Naive thymus-derived CD4-positive, alpha-beta T cell (primary cell): ENCODE results near the gene KCTD19. TPM values are rescaled to one million over a fixed set of nuclear protein-coding genes. Genes with fewer than 3 reads are reported as not detected.
"Not testable (repeated sequence)": the region's sequence is repeated elsewhere in the genome, so short reads cannot be mapped to it uniquely, and the experiment has no call there.

Source experiments
- ATAC-seq: fragments of 150-1000 bp; cut with Tn5 transposase; 2 replicates; pipeline ENCODE4 v1.10.0; 2021; ENCODE audit warnings: mild to moderate bottlenecking, moderate library complexity
- CTCF ChIA-PET: fragments of 350-600 bp; sonication (Branson Sonifier 250); formaldehyde crosslinking; loops from one replicate; lab custom pipeline; 2021; ENCODE audit warnings: antibody characterized with exemption; lab: Charles Lee
- POLR2A ChIA-PET: fragments of 350-600 bp; sonication (Branson Sonifier 250); formaldehyde crosslinking; loops from one replicate; lab custom pipeline; 2021; ENCODE audit warnings: antibody characterized with exemption, inconsistent platforms; lab: Charles Lee
- DNase-seq, 9 donors: peaks; one replicate each; pipeline versions ENCODE4 v3.0.0 to v3.0.0-alpha.2; 2020 to 2022; ENCODE audit warnings: mixed read lengths in 1 of 9
- H3K27ac ChIP-seq: one replicate; pipeline ENCODE4 v1.7.0; 2013; ENCODE audit warnings: mild to moderate bottlenecking, low read depth, low read length, moderate library complexity
- H3K27me3 ChIP-seq, 2 donors: one replicate each; pipeline ENCODE4 v1.7.0; 2013; ENCODE audit warnings: low read length in 2 of 2, mild to moderate bottlenecking in 2 of 2, moderate library complexity in 2 of 2; ENCODE audit not compliant: control insufficient read depth in 2 of 2, insufficient read depth in 2 of 2
- H3K36me3 ChIP-seq, 3 experiments: 1 replicate in 2 of 3; 2 replicates in 1 of 3; pipeline ENCODE4 v1.7.0; 2013; ENCODE audit warnings: low read length in 3 of 3, mild to moderate bottlenecking in 3 of 3, moderate library complexity in 1 of 3; ENCODE audit not compliant: insufficient read depth in 3 of 3, control insufficient read depth in 2 of 3
- H3K4me1 ChIP-seq, 2 donors: one replicate each; pipeline ENCODE4 v1.7.0; 2013; ENCODE audit warnings: low read length in 2 of 2, mild to moderate bottlenecking in 2 of 2, moderate library complexity in 1 of 2; ENCODE audit not compliant: control insufficient read depth in 2 of 2, insufficient read depth in 2 of 2
- H3K4me3 ChIP-seq: 2 replicates; pipeline ENCODE4 v1.7.0; 2013; ENCODE audit warnings: mild to moderate bottlenecking, low read length
- H3K9me3 ChIP-seq, 3 experiments: 1 replicate in 2 of 3; 2 replicates in 1 of 3; pipeline ENCODE4 v1.7.0; 2013; ENCODE audit warnings: low read length in 3 of 3; ENCODE audit not compliant: control insufficient read depth in 2 of 3
- H3K27ac Mint-ChIP-seq, 9 donors: one replicate each; pipeline ENCODE4 v1.8.0; 2020 to 2022; ENCODE audit warnings: mixed read lengths in 9 of 9, mild to moderate bottlenecking in 8 of 9, moderate library complexity in 5 of 9, inconsistent platforms in 2 of 9
- H3K27me3 Mint-ChIP-seq, 5 donors: one replicate each; pipeline ENCODE4 v1.8.0; 2021 to 2022; ENCODE audit warnings: mixed read lengths in 5 of 5, mild to moderate bottlenecking in 1 of 5
- H3K36me3 Mint-ChIP-seq, 5 donors: one replicate each; pipeline ENCODE4 v1.8.0; 2020 to 2022; ENCODE audit warnings: mixed read lengths in 5 of 5, mild to moderate bottlenecking in 3 of 5, inconsistent platforms in 1 of 5
- H3K4me1 Mint-ChIP-seq, 7 donors: one replicate each; pipeline ENCODE4 v1.8.0; 2020 to 2022; ENCODE audit warnings: mixed read lengths in 7 of 7, mild to moderate bottlenecking in 3 of 7, inconsistent platforms in 1 of 7
- H3K4me3 Mint-ChIP-seq, 10 donors: one replicate each; pipeline ENCODE4 v1.8.0; 2020 to 2022; ENCODE audit warnings: mild to moderate bottlenecking in 10 of 10, mixed read lengths in 10 of 10, moderate library complexity in 6 of 10, inconsistent platforms in 2 of 10
- H3K9me3 Mint-ChIP-seq, 11 donors: one replicate each; pipeline ENCODE4 v1.8.0; 2020 to 2022; ENCODE audit warnings: mixed read lengths in 11 of 11, mild to moderate bottlenecking in 4 of 11, inconsistent platforms in 1 of 11, moderate library complexity in 1 of 11
- intact Hi-C, 2 donors: fragments of 100-400 bp; cut with micrococcal nuclease; formaldehyde crosslinking; loops; one replicate each; pipeline ENCODE4 v1.15.1; 2023
- polyA plus RNA-seq, 2 donors: library from polyadenylated mRNA; unstranded; fragments of 300-500 nt; fragmentation: Illumina TruSeq; gene quantifications; one replicate each; pipeline ENCODE4 v1.2.3, GENCODE V29; 2021
- total RNA-seq, 6 experiments: library from RNA in 5 of 6; stranded (reverse) in 5 of 6; gene quantifications; 1 replicate in 5 of 6; 2 replicates in 1 of 6; pipeline ENCODE4 v1.2.3 and lab custom pipeline; 2021 to 2026

Gene KCTD19
- total RNA-seq (under 1 TPM in 2 of 5 experiments, not detected in 3; 0.05 to 0.39 TPM), polyA plus RNA-seq (not detected), total RNA-seq (lab: John Stamatoyannopoulos, UW) (not detected)

DNA sequence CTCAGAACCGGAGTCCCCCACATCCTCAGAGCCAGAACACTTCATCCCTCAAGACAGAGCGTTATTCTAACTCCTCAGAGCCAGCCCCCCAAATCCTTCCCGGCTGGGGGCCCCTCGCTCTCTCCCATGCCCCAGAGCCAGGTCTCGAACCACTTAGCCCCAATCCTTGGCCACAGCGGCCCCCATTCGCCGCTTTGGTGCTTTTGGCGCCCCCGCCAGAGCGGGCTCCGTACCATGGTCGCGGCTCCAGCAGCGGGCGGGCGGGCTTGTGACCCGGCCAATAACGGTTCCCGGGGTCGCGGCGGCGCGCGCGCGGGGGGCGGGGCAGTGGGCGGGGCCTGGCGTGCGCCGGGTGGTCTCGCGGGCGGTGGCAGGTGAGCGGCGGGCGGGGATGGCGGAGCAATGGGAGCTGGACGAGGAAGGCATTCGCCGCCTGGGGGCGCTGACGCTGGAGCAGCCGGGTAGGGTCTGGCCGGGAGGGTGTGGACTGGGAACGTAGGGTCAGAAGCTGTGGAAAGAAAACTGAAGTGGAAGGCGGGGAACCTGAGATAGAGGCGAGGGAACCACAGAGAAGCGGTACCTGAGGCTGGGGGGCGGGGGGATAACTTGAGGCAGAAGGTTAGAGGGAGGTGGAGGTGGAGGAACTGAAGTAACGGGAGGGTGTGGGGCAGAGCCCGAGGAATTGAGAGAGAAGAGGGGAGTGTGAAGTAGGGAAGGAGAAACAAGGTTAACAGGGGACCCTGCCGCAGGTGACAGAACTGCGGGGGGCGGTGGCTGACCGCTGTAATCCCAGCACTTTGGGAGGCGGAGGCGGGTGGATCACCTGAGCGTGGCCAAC, at the start of gene KCTD19, which contains the start of gene LRRC36:
Gene KCTD19 (minus strand): TSS at position 270 of the 838 bp plus-strand sequence. CDS start 34 bp downstream, at position 236.
Gene LRRC36 (plus strand): TSS at position 344 of the 838 bp plus-strand sequence. CDS start 48 bp downstream, at position 392.
- intact Hi-C loops, result no loop called here
- H3K4me1 ChIP-seq, result peaks cover 6 to 11% of the 10 kb centered on the region in 2 donors
- peak within 1 kb of the TSS; percentile 61 for H3K4me3 ChIP-seq
- CTCF ChIA-PET, result interaction anchor here (0.8 kb wide), 1 partner anchor 31 kb away, joined by 3 read pairs; no protein-coding TSS in a partner anchor
- ATAC-seq (peak; percentile 68), DNase-seq (peak; percentile 5 to 73 (median 17))
- Mint-ChIP-seq H3K36me3 (peaks cover 0 to 2% (median 0%) of the 10 kb centered on the region in 5 donors), H3K4me3 (peak within 1 kb of the TSS; percentile 77 to 94 (median 84)), H3K27me3 (peaks cover 32 to 57% (median 42%) of the 10 kb centered on the region in 5 donors), H3K27ac (peak within 1 kb of the TSS in 4 of 9 donors; percentile 47 to 78 (median 67)), H3K4me1 (peaks cover 7 to 17% (median 11%) of the 10 kb centered on the region in 7 donors), H3K9me3 (peaks cover 0 to 4% (median 0%) of the 10 kb centered on the region in 11 donors)
- H3K36me3 ChIP-seq, result no peaks in the 10 kb centered on the region
- H3K27me3 ChIP-seq, result no peaks in the 10 kb centered on the region
- H3K27ac ChIP-seq, result no peak within 1 kb of the TSS
- POLR2A ChIA-PET, result no interaction called here
- H3K9me3 ChIP-seq, result no peaks in the 10 kb centered on the region

GRCh38 chr16:67376012-67376411, 49.5 kb upstream of the KCTD19 start:
- CTCF ChIA-PET, POLR2A ChIA-PET: not testable (repeated sequence)

DNA sequence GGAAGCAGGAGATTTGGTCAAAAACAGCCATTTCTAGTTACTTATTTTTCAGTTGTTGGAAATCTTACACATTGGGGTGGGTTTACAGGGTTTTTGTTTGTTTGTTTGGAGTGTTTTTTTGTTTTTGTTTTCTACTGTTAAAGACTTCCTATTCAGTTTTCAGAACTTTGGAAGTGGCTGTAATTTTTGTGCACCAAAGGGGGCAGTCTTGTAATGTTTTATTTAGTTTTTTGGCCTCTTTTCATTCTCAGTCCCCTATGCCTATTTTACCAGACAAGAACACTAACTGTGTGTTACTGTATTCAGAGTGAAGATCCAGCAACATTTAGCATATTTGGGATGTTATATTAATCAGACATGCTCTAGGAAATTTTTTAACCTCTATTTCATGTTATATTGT, 46.1 kb upstream of the KCTD19 start:
- CTCF ChIA-PET, result no interaction called here
- intact Hi-C loops, result no loop called here

More at GRCh38 chr16:67376012-67376411, 49.5 kb upstream of the KCTD19 start:
- H3K36me3 ChIP-seq, H3K4me3 ChIP-seq, H3K4me1 Mint-ChIP-seq, H3K27ac ChIP-seq, H3K4me1 ChIP-seq, H3K4me3 Mint-ChIP-seq, DNase-seq, ATAC-seq, H3K27me3 ChIP-seq, intact Hi-C loops, H3K36me3 Mint-ChIP-seq, H3K27ac Mint-ChIP-seq, H3K9me3 ChIP-seq, H3K9me3 Mint-ChIP-seq: not testable (repeated sequence)
- peaks cover 0 to 12% (median 4%) of the 10 kb centered on the region in 5 donors for H3K27me3 Mint-ChIP-seq

DNA sequence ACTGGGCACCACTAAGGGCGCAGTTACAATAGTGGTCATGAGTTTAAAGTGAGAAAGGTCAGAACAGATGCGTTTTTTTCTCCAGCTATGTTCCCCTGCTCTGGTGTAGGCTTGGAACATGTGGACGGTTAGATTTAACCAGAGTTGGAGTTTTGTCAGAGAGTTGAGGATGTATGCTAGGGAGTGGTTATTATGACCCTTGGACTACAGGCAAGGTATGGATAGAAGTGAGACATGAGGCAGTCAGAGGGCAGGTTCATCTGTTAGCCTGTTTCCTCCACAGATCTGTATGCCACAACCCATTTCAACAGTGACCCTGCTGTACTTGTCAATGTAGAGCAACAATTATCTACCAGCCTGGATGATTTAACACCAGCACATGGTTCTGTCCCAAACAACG, 44.1 kb upstream of the KCTD19 start:
- no peak overlapping the region for H3K4me3 Mint-ChIP-seq
- H3K27ac Mint-ChIP-seq, result no peak overlapping the region
- CTCF ChIA-PET, result interaction anchor here (0.7 kb wide), 1 partner anchor 61 kb away, joined by 8 read pairs; no protein-coding TSS in a partner anchor
- H3K27me3 Mint-ChIP-seq, result peaks cover 0 to 6% (median 1%) of the 10 kb centered on the region in 5 donors
- Histone ChIP-seq H3K27me3 (no peaks in the 10 kb centered on the region), H3K36me3 (no peaks in the 10 kb centered on the region), H3K4me1 (no peaks in the 10 kb centered on the region), H3K9me3 (no peaks in the 10 kb centered on the region), H3K4me3 (no peak overlapping the region), H3K27ac (no peak overlapping the region)
- peaks cover 2 to 9% (median 4%) of the 10 kb centered on the region in 7 donors for H3K4me1 Mint-ChIP-seq
- no peaks in the 10 kb centered on the region for H3K9me3 Mint-ChIP-seq
- ATAC-seq (no peak), DNase-seq (no peak)
- H3K36me3 Mint-ChIP-seq, result no peaks in the 10 kb centered on the region
- POLR2A ChIA-PET, result no interaction called here
- intact Hi-C loops, result no loop called here

More for the DNA sequence above, 46.1 kb upstream of the KCTD19 start:
- H3K36me3 ChIP-seq, result no peaks in the 10 kb centered on the region
- POLR2A ChIA-PET, result interaction anchor here (0.6 kb wide), 1 partner anchor 26 kb away, joined by 3 read pairs; no protein-coding TSS in a partner anchor
- no peaks in the 10 kb centered on the region for H3K4me1 Mint-ChIP-seq
- H3K4me3 ChIP-seq, result no peak overlapping the region
- ATAC-seq, result no peak
- H3K36me3 Mint-ChIP-seq, result no peaks in the 10 kb centered on the region
- H3K4me3 Mint-ChIP-seq, result no peak overlapping the region
- H3K4me1 ChIP-seq, result no peaks in the 10 kb centered on the region
- no peak overlapping the region for H3K27ac ChIP-seq
- no peak overlapping the region for H3K27ac Mint-ChIP-seq
- H3K9me3 Mint-ChIP-seq, result no peaks in the 10 kb centered on the region
- H3K27me3 Mint-ChIP-seq, result peaks cover 0 to 7% (median 4%) of the 10 kb centered on the region in 5 donors
- no peak for DNase-seq
- H3K9me3 ChIP-seq, result no peaks in the 10 kb centered on the region
- no peaks in the 10 kb centered on the region for H3K27me3 ChIP-seq

DNA sequence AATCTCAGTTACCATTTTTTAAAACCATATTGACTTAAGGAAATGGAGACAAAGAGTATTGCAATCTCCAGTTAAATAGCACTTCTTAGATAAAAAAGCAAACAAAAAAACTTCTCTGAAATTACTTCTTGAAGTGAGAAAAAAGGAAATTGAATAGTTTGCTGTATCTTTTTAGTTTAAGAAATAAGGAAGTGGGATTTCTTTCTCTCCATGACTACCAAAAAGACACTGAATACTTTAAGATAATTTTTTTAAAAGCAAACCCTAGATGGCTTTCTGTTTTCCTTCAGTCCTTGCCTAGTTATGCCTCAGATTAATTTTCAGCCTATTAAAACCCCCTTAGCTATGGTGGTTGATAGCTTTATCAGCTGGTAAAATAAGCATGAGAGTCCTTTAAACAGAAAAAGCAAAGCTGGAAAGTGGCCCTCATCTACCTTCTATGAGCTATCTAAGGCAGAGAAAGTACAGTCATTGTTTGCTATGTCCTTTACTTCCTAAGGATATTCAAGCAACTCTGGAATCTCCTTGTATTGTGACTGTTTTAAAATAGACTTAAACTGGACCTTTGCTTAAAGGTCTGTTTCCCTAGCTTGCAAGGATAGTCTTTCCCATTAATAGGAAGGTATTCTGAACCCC, 38.2 kb upstream of the KCTD19 start:
- Histone ChIP-seq H3K4me1 (peaks cover 0 to 14% of the 10 kb centered on the region in 2 donors), H3K36me3 (no peaks in the 10 kb centered on the region), H3K9me3 (no peaks in the 10 kb centered on the region), H3K27me3 (no peaks in the 10 kb centered on the region), H3K4me3 (no peak overlapping the region), H3K27ac (peak overlapping the region; percentile 34)
- peaks cover 0 to 20% (median 0%) of the 10 kb centered on the region in 5 donors for H3K27me3 Mint-ChIP-seq
- H3K9me3 Mint-ChIP-seq, result no peaks in the 10 kb centered on the region
- H3K27ac Mint-ChIP-seq, result peak overlapping the region in 8 of 9 donors; percentile 39 to 82 (median 77)
- ChIA-PET POLR2A (no interaction called here), CTCF (interaction anchor here (0.9 kb wide), 1 partner anchor 16 kb away, joined by 3 read pairs; no protein-coding TSS in a partner anchor)
- DNase-seq (peak in 3 of 9 donors; percentile 4 to 25 (median 11)), ATAC-seq (peak; percentile 20)
- intact Hi-C loops, result no loop called here
- H3K4me3 Mint-ChIP-seq, result peak overlapping the region in 8 of 10 donors; percentile 15 to 61 (median 45)
- H3K36me3 Mint-ChIP-seq, result no peaks in the 10 kb centered on the region
- peaks cover 9 to 33% (median 23%) of the 10 kb centered on the region in 7 donors for H3K4me1 Mint-ChIP-seq

GRCh38 chr16:67361038-67361437, 34.5 kb upstream of the KCTD19 start:
- DNase-seq (no peak), ATAC-seq (no peak)
- Mint-ChIP-seq H3K27ac (no peak overlapping the region), H3K4me3 (no peak overlapping the region), H3K36me3 (no peaks in the 10 kb centered on the region), H3K9me3 (no peaks in the 10 kb centered on the region), H3K27me3 (peaks cover 0 to 31% (median 0%) of the 10 kb centered on the region in 5 donors), H3K4me1 (peaks cover 9 to 28% (median 22%) of the 10 kb centered on the region in 7 donors)
- intact Hi-C loops, result no loop called here
- H3K27me3 ChIP-seq, result no peaks in the 10 kb centered on the region
- H3K27ac ChIP-seq, result no peak overlapping the region
- H3K36me3 ChIP-seq, result no peaks in the 10 kb centered on the region
- no peaks in the 10 kb centered on the region for H3K9me3 ChIP-seq
- peaks cover 0 to 14% of the 10 kb centered on the region in 2 donors for H3K4me1 ChIP-seq
- H3K4me3 ChIP-seq, result no peak overlapping the region
- ChIA-PET CTCF (no interaction called here), POLR2A (no interaction called here)
